Transverse colon (tissue), 4 donors: Measurements from ENCODE around the gene CUL2.

Experiments
- CTCF ChIP-seq, 5 experiments: fragments of 200-600 bp in 3 of 5; fragments of 450-650 bp in 2 of 5; sonication (generic) in 3 of 5; IDR thresholded peaks; 1 replicate in 2 of 5; 2 replicates in 3 of 5; pipeline ENCODE4 v1.5.1; 2016 to 2017; ENCODE audit warnings: antibody characterized with exemption in 5 of 5, inconsistent platforms in 3 of 5, mild to moderate bottlenecking in 2 of 5, moderate library complexity in 1 of 5
- EP300 ChIP-seq: sonication (generic); formaldehyde crosslinking; IDR thresholded peaks from one replicate; pipeline ENCODE4 v1.6.1; 2017; ENCODE audit warnings: antibody characterized with exemption, low read depth
- POLR2A ChIP-seq: fragments of 450-650 bp; IDR thresholded peaks from one replicate; pipeline ENCODE4 v1.6.1; 2016; ENCODE audit warnings: antibody characterized with exemption, mild to moderate bottlenecking, moderate library complexity
- POLR2AphosphoS5 ChIP-seq, 3 donors: sonication (generic); formaldehyde crosslinking; IDR thresholded peaks; one replicate each; pipeline ENCODE4 v1.6.1; 2016; ENCODE audit warnings: antibody characterized with exemption in 3 of 3

- no peak for TF ChIP-seq CTCF (IDR thresholded peaks at IDR 0.05)
- TF ChIP-seq POLR2A: no peak
- no peak for TF ChIP-seq EP300
- no peak for TF ChIP-seq POLR2AphosphoS5 (IDR thresholded peaks at IDR 0.05)
Observed at GRCh38 chr10:35096312-35096711, 6.2 kb upstream of the CUL2 start.
